A549 (cell line): ENCODE data around the gene CACNA1C. TPM values are rescaled to one million over a fixed set of nuclear protein-coding genes. Genes with fewer than 3 reads are reported as not detected.

Experiments used
- ATAC-seq, 2 experiments: fragments of 200-7000 bp in 1 of 2; fragments of >200 bp in 1 of 2; cut with Nextera tagmentation in 1 of 2; cut with Tn5 transposase in 1 of 2; 3 replicates each; pipeline versions ENCODE4 v1.8.0 to v1.9.1; 2018 to 2020; ENCODE audit warnings: mild to moderate bottlenecking in 1 of 2, moderate library complexity in 1 of 2
- CTCF ChIA-PET: fragments of 300-600 bp; sonication (Branson Sonifier 250); formaldehyde crosslinking; extraction: SDS; loops from one replicate; lab custom pipeline; 2021; ENCODE audit warnings: antibody characterized with exemption, inconsistent platforms; lab: Yijun Ruan, JAX
- POLR2A ChIA-PET: fragments of 350-600 bp; formaldehyde crosslinking; extraction: SDS; loops from one replicate; lab custom pipeline; 2021; ENCODE audit warnings: antibody characterized with exemption, inconsistent platforms; lab: Yijun Ruan, JAX
- DNase-seq, 2 experiments: peaks; one replicate each; pipeline versions ENCODE4 v3.0.0 to v3.0.0-alpha.2; 2011 to 2016; ENCODE audit warnings: low read depth in 1 of 2, low spot score in 1 of 2
- FAIRE-seq: peaks from 2 replicates; lab custom pipeline; 2011; peaks lifted over from hg19 to GRCh38; lab: Jason Lieb, UNC
- H3K27ac ChIP-seq, 2 experiments: fragments of >200 bp; sonication (Bioruptor Twin); formaldehyde crosslinking; 3 replicates each; pipeline ENCODE4 v1.5.1; 2016 to 2017
- H3K4me1 ChIP-seq: fragments of >200 bp; sonication (Bioruptor Twin); formaldehyde crosslinking; 3 replicates; pipeline ENCODE4 v1.6.1; 2016
- H3K4me2 ChIP-seq: fragments of >200 bp; sonication (Bioruptor Twin); formaldehyde crosslinking; 3 replicates; pipeline ENCODE4 v1.6.1; 2016
- H3K4me3 ChIP-seq: fragments of >200 bp; sonication (Bioruptor Twin); formaldehyde crosslinking; 3 replicates; pipeline ENCODE4 v1.5.1; 2016
- H3K9me3 ChIP-seq: fragments of >200 bp; sonication (Bioruptor Twin); formaldehyde crosslinking; 3 replicates; pipeline ENCODE4 v1.6.1; 2016
- ATOH8 ChIP-seq: fragments of 250-450 bp; sonication (Bioruptor Pico); IDR thresholded peaks from 2 replicates; pipeline ENCODE4 v1.5.0; 2020; ENCODE audit warnings: low read depth, mild to moderate bottlenecking, moderate library complexity
- BCL3 ChIP-seq: fragments of >200 bp; sonication (Bioruptor Twin); formaldehyde crosslinking; IDR thresholded peaks from 3 replicates; pipeline ENCODE4 v1.6.1; 2016
- BHLHE40 ChIP-seq: IDR thresholded peaks from 2 replicates; pipeline ENCODE4 v1.6.1; 2012; ENCODE audit warnings: low read depth, low read length, inconsistent platforms
- CHD4 ChIP-seq: fragments of 200-600 bp; sonication (generic); IDR thresholded peaks from 2 replicates; pipeline ENCODE4 v1.6.1; 2016; ENCODE audit warnings: antibody characterized with exemption, mild to moderate bottlenecking, borderline replicate concordance
- EHF ChIP-seq: fragments of 250-450 bp; sonication (Bioruptor Pico); IDR thresholded peaks from 2 replicates; pipeline ENCODE4 v1.5.0; 2020; ENCODE audit warnings: mild to moderate bottlenecking
- FOXS1 ChIP-seq: fragments of 250-450 bp; sonication (Bioruptor Pico); IDR thresholded peaks from 2 replicates; pipeline ENCODE4 v1.5.0; 2020; ENCODE audit warnings: mild to moderate bottlenecking, moderate library complexity
- GATA3 ChIP-seq: IDR thresholded peaks from 2 replicates; pipeline ENCODE4 v1.6.1; 2012; ENCODE audit warnings: borderline replicate concordance
- HMGXB4 ChIP-seq: fragments of 250-450 bp; sonication (Bioruptor Pico); IDR thresholded peaks from 2 replicates; pipeline ENCODE4 v1.5.0; 2021; ENCODE audit warnings: mild to moderate bottlenecking, moderate library complexity, borderline replicate concordance
- HOXB13 ChIP-seq: fragments of 250-450 bp; sonication (Bioruptor Pico); IDR thresholded peaks from 2 replicates; pipeline ENCODE4 v1.5.0; 2020; ENCODE audit warnings: low read depth, mild to moderate bottlenecking, moderate library complexity
- KDM5A ChIP-seq: fragments of 200-600 bp; sonication (generic); IDR thresholded peaks from 2 replicates; pipeline ENCODE4 v1.6.1; 2016; ENCODE audit warnings: antibody characterized with exemption, mild to moderate bottlenecking
- MAFK ChIP-seq: fragments of 450-650 bp; IDR thresholded peaks from 2 replicates; pipeline ENCODE4 v1.6.1; 2014; ENCODE audit not compliant: partially characterized antibody
- MAZ ChIP-seq: fragments of 150-350 bp; IDR thresholded peaks from 2 replicates; pipeline ENCODE4 v1.6.1; 2014; ENCODE audit warnings: antibody characterized with exemption, low read depth, low read length, borderline replicate concordance
- PBX3 ChIP-seq: IDR thresholded peaks from 2 replicates; pipeline ENCODE4 v1.6.1; 2012
- POLR2A ChIP-seq: IDR thresholded peaks from 2 replicates; pipeline ENCODE4 v1.6.1; 2012; ENCODE audit warnings: mild to moderate bottlenecking, low read length
- RAD21 ChIP-seq, 2 experiments: fragments of >200 bp in 1 of 2; sonication (Bioruptor Twin) in 1 of 2; formaldehyde crosslinking in 1 of 2; IDR thresholded peaks in 1 of 2; conservative IDR thresholded peaks in 1 of 2; 2 replicates in 1 of 2; 3 replicates in 1 of 2; pipeline ENCODE4 v1.6.1; 2012 to 2018; ENCODE audit warnings: inconsistent platforms in 1 of 2
- RARB ChIP-seq: fragments of 250-450 bp; sonication (Bioruptor Pico); IDR thresholded peaks from 2 replicates; pipeline ENCODE4 v1.8.0; 2021; ENCODE audit warnings: mild to moderate bottlenecking, moderate library complexity
- REST ChIP-seq: fragments of 200-600 bp; sonication (generic); IDR thresholded peaks from 2 replicates; pipeline ENCODE4 v1.6.1; 2016; ENCODE audit warnings: antibody characterized with exemption, mild to moderate bottlenecking, moderate library complexity
- SMC3 ChIP-seq: fragments of >200 bp; sonication (Bioruptor Twin); formaldehyde crosslinking; IDR thresholded peaks from 3 replicates; pipeline ENCODE4 v1.6.1; 2018; ENCODE audit warnings: inconsistent platforms
- TP53 ChIP-seq: fragments of 250-450 bp; sonication (Bioruptor Pico); IDR thresholded peaks from 2 replicates; pipeline ENCODE4 v1.5.0; 2021; ENCODE audit warnings: mild to moderate bottlenecking, moderate library complexity
- ZC3H11A ChIP-seq: fragments of 450-650 bp; IDR thresholded peaks from 2 replicates; pipeline ENCODE4 v1.6.1; 2014; ENCODE audit warnings: antibody characterized with exemption, mild to moderate bottlenecking
- ZFP36 ChIP-seq: fragments of 450-650 bp; IDR thresholded peaks from 2 replicates; pipeline ENCODE4 v1.6.1; 2014; ENCODE audit warnings: borderline replicate concordance; ENCODE audit not compliant: partially characterized antibody
- WGBS: methylation state at CpG from one replicate; pipeline ENCODE4 v1.1.6; 2017; ENCODE audit errors: missing lambda C conversion rate; 5-methylcytosine and 5-hydroxymethylcytosine counted together
- polyA plus RNA-seq, 4 experiments: library from polyadenylated mRNA; depleted of rRNA in 3 of 4; stranded (reverse); fragments of >200 nt; fragmentation: RNase III in 1 of 4; extraction: RNeasy Plus Mini Kit Qiagen cat#74134 plus additional on column Dnase treatment in 1 of 4; gene quantifications; 2 replicates in 3 of 4; 3 replicates in 1 of 4; pipeline ENCODE4 v1.2.3, GENCODE V29; 2011 to 2017

The CACNA1C gene
- polyA plus RNA-seq, 2 of the 4 experiments (the other 2 are of a cell fraction), result not detected

- TF ChIP-seq MAFK (peak; percentile 54), TP53 (CRISPR knock-in tag) (no peak)
- FAIRE-seq, result no peak
Measured at GRCh38 chr12:2553388-2554126, 500.8 kb downstream of the CACNA1C start.

GRCh38 chr12:2555487-2556082 lies 502.8 kb downstream of the CACNA1C start:
- TF ChIP-seq REST (no peak), KDM5A (no peak), FOXS1 (no peak), HOXB13 (CRISPR knock-in tag) (no peak), ZC3H11A (no peak), MAZ (no peak), RARB (CRISPR knock-in tag) (no peak), POLR2A (no peak)
- ChIA-PET POLR2A (no interaction called here), CTCF (no interaction called here)
- Histone ChIP-seq H3K9me3 (no peaks in the 10 kb centered on the region), H3K27ac (no peak overlapping the region), H3K4me2 (no peak overlapping the region), H3K4me3 (no peak overlapping the region), H3K4me1 (no peaks in the 10 kb centered on the region)
- WGBS, result 47% methylated on average over 19 of the region's 19 CpGs
- FAIRE-seq, result no peak
- DNase-seq, result no peak
- no peak for ATAC-seq

More at GRCh38 chr12:2553388-2554126, 500.8 kb downstream of the CACNA1C start:
- ATAC-seq (no peak), DNase-seq (no peak)
- H3K4me2 ChIP-seq, result no peak overlapping the region
- POLR2A ChIA-PET, result no interaction called here
- CTCF ChIA-PET, result no interaction called here
- no peak overlapping the region for H3K4me3 ChIP-seq
- WGBS, result 20% methylated on average over 14 of the region's 14 CpGs
- no peaks in the 10 kb centered on the region for H3K4me1 ChIP-seq
- no peaks in the 10 kb centered on the region for H3K9me3 ChIP-seq
- no peak overlapping the region for H3K27ac ChIP-seq

- WGBS, result 0% methylated on average over 3 of the region's 3 CpGs
- no peaks in the 10 kb centered on the region for H3K4me1 ChIP-seq
- no peak overlapping the region for H3K4me2 ChIP-seq
- no peak overlapping the region for H3K27ac ChIP-seq
- H3K9me3 ChIP-seq, result no peaks in the 10 kb centered on the region
- DNase-seq (no peak), ATAC-seq (no peak), FAIRE-seq (no peak)
- TF ChIP-seq GATA3, result no peak
- no peak for TF ChIP-seq BCL3
- no peak for TF ChIP-seq KDM5A
- TF ChIP-seq ZFP36, result no peak
- no peak for TF ChIP-seq SMC3
- TF ChIP-seq ATOH8, result no peak
- no peak for TF ChIP-seq POLR2A
- no peak for TF ChIP-seq RAD21 (conservative IDR thresholded peaks at IDR 0.05 in 1 of 2, IDR thresholded peaks at IDR 0.05 in 1 of 2)
- no peak for TF ChIP-seq PBX3
- TF ChIP-seq HMGXB4, result no peak
- no peak for TF ChIP-seq BHLHE40
- TF ChIP-seq CHD4, result no peak
- no peak for TF ChIP-seq EHF (CRISPR knock-in tag)
- TF ChIP-seq RARB (CRISPR knock-in tag), result no peak
- no peak for TF ChIP-seq MAFK
- no peak overlapping the region for H3K4me3 ChIP-seq
- CTCF ChIA-PET, result interaction anchor here (2.2 kb wide), 1 partner anchor 25 kb away, joined by 11 read pairs; no protein-coding TSS in a partner anchor
- POLR2A ChIA-PET, result no interaction called here
Measured at GRCh38 chr12:2557597-2557996, 504.8 kb downstream of the CACNA1C start.
